AG04449 (cell line): ENCODE results near the gene FLNB.

Experiments
- CTCF ChIA-PET: fragments of 350-600 bp; formaldehyde crosslinking; extraction: SDS; loops from one replicate; lab custom pipeline; 2021; ENCODE audit warnings: antibody characterized with exemption; lab: Yijun Ruan, JAX
- POLR2A ChIA-PET: fragments of 400-600, 350-600 bp; formaldehyde crosslinking; extraction: SDS; loops from one replicate; lab custom pipeline; 2020; ENCODE audit warnings: antibody characterized with exemption, inconsistent platforms; lab: Yijun Ruan, JAX
- DNase-seq: peaks from one replicate; pipeline ENCODE4 v3.0.0-alpha.2; 2010; ENCODE audit warnings: low read depth, low spot score
- H3K4me3 ChIP-seq: 2 replicates; pipeline ENCODE4 v1.5.1; 2011; ENCODE audit warnings: low read depth, mild to moderate bottlenecking, control low read depth, low read length
- CTCF ChIP-seq: IDR thresholded peaks from one replicate; pipeline ENCODE4 v1.5.1; 2011; ENCODE audit warnings: mild to moderate bottlenecking, moderate library complexity, low read length, control low read depth, inconsistent platforms; ENCODE audit not compliant: insufficient read depth; ENCODE audit errors: missing control alignments

FLNB gene

GRCh38 chr3:58178528-58179234 is 170.5 kb downstream of the FLNB start:
- no peak for TF ChIP-seq CTCF
- H3K4me3 ChIP-seq: no peak overlapping the region
- CTCF ChIA-PET: interaction anchor here (0.6 to 25.5 kb wide), 33 partner anchors 10 to 317 kb away, joined by 3 to 1062 read pairs (median 5); partner anchors contain the start of genes ABHD6, HTD2 and RPP14
- POLR2A ChIA-PET: no interaction called here
- DNase-seq: no peak

- CTCF ChIA-PET: interaction anchor here (1.2 to 25.5 kb wide), 9 partner anchors 9 to 142 kb away, joined by 3 to 1062 read pairs (median 7); partner anchors contain the start of genes ABHD6, HTD2 and RPP14
- no peak for DNase-seq
- H3K4me3 ChIP-seq: no peak overlapping the region
- POLR2A ChIA-PET: no interaction called here
- no peak for TF ChIP-seq CTCF
Observed at GRCh38 chr3:58179235-58180098, 171.2 kb downstream of the FLNB start.

GRCh38 chr3:58180099-58180880 is 172.1 kb downstream of the FLNB start:
- TF ChIP-seq CTCF: no peak
- no peak for DNase-seq
- ChIA-PET CTCF (interaction anchor here (7.8 to 25.5 kb wide), 3 partner anchors 9 to 120 kb away, joined by 116 to 1062 read pairs (median 143); partner anchors contain the start of genes HTD2 and RPP14), POLR2A (no interaction called here)
- no peak overlapping the region for H3K4me3 ChIP-seq

GRCh38 chr3:58180940-58181587 is 172.8 kb downstream of the FLNB start:
- no peak for DNase-seq
- ChIA-PET CTCF (interaction anchor here (0.9 to 25.5 kb wide), 5 partner anchors 8 to 120 kb away, joined by 3 to 1062 read pairs (median 116); partner anchors contain the start of genes HTD2 and RPP14), POLR2A (no interaction called here)
- H3K4me3 ChIP-seq: no peak overlapping the region
- TF ChIP-seq CTCF: no peak

- H3K4me3 ChIP-seq: no peak overlapping the region
- ChIA-PET POLR2A (no interaction called here), CTCF (interaction anchor here (0.6 to 25.5 kb wide), 4 partner anchors 16 to 403 kb away, joined by 5 to 1062 read pairs (median 104); partner anchors contain the start of genes DNASE1L3, HTD2 and RPP14)
- no peak for TF ChIP-seq CTCF
- no peak for DNase-seq
Observed at GRCh38 chr3:58183221-58183620, 175.0 kb downstream of the FLNB start.
